ENCODE measurements around the gene B3GAT3. TPM values are rescaled to one million over a fixed set of nuclear protein-coding genes. Genes with fewer than 3 reads are reported as not detected.
A peak's percentile ranks its signal among the peaks of the same experiment; 100 is the strongest.
"Not testable (repeated sequence)": the region's sequence is repeated elsewhere in the genome, so short reads cannot be mapped to it uniquely, and the experiment has no call there.

B3GAT3 gene

GRCh38 chr11:62573592-62574362 lies 48.0 kb downstream of the B3GAT3 start, which contains the start of gene EEF1G:
Gene EEF1G (minus strand): TSS chr11:62573891. CDS start chr11:62573842, 49 bp downstream.
- Histone ChIP-seq H3K9ac (ENCODE audit: low read depth, low read length) (peak within 1 kb of the TSS; percentile 96), H3K4me3 (ENCODE audit: low read length) (peak within 1 kb of the TSS; percentile 91), H3K36me3 (ENCODE audit: insufficient read depth, low read length) (peaks cover 70% of the 10 kb centered on the region), H3K27me3 (ENCODE audit: control insufficient read depth, insufficient read depth, low read length) (no peaks in the 10 kb centered on the region), H3K4me2 (ENCODE audit: low read length) (peak within 1 kb of the TSS; percentile 93), H3K4me1 (ENCODE audit: control insufficient read depth, insufficient read depth, low read length) (peaks cover 38% of the 10 kb centered on the region), H3K9me3 (replicated peaks; ENCODE audit: low read length) (no peaks in the 10 kb centered on the region)

GRCh38 chr11:62573006-62573591 lies 48.7 kb downstream of the B3GAT3 start:
- peaks cover 68% of the 10 kb centered on the region for H3K36me3 ChIP-seq (ENCODE audit: insufficient read depth, low read length)

GRCh38 chr11:62572431-62572830 lies 49.4 kb downstream of the B3GAT3 start:
- Histone ChIP-seq H3K4me1 (ENCODE audit: control insufficient read depth, insufficient read depth, low read length) (peaks cover 38% of the 10 kb centered on the region), H3K9me3 (replicated peaks; ENCODE audit: low read length) (no peaks in the 10 kb centered on the region), H3K27me3 (ENCODE audit: control insufficient read depth, insufficient read depth, low read length) (no peaks in the 10 kb centered on the region), H3K4me3 (ENCODE audit: low read length) (peak overlapping the region; percentile 91), H3K4me2 (ENCODE audit: low read length) (peak overlapping the region; percentile 81), H3K9ac (ENCODE audit: low read depth, low read length) (peak overlapping the region; percentile 96), H3K36me3 (ENCODE audit: insufficient read depth, low read length) (peaks cover 68% of the 10 kb centered on the region)

More at GRCh38 chr11:62573006-62573591, 48.7 kb downstream of the B3GAT3 start:
- Histone ChIP-seq H3K9ac (ENCODE audit: low read depth, low read length) (peak overlapping the region; percentile 96), H3K4me1 (ENCODE audit: control insufficient read depth, insufficient read depth, low read length) (peaks cover 38% of the 10 kb centered on the region), H3K27me3 (ENCODE audit: control insufficient read depth, insufficient read depth, low read length) (no peaks in the 10 kb centered on the region), H3K4me3 (ENCODE audit: low read length) (peak overlapping the region; percentile 91), H3K9me3 (replicated peaks; ENCODE audit: low read length) (no peaks in the 10 kb centered on the region), H3K4me2 (ENCODE audit: low read length) (peak overlapping the region; percentile 81)

- H3K9ac ChIP-seq (ENCODE audit: low read depth, low read length) = peak overlapping the region; percentile 96
- H3K27me3 ChIP-seq (ENCODE audit: control insufficient read depth, insufficient read depth, low read length); H3K9me3 ChIP-seq (replicated peaks; ENCODE audit: low read length): not testable (repeated sequence)
- H3K4me3 ChIP-seq (ENCODE audit: low read length) = peak overlapping the region; percentile 91
- H3K4me2 ChIP-seq (ENCODE audit: low read length) = peak overlapping the region; percentile 81
- peaks cover 68% of the 10 kb centered on the region for H3K36me3 ChIP-seq (ENCODE audit: insufficient read depth, low read length)
- H3K4me1 ChIP-seq (ENCODE audit: control insufficient read depth, insufficient read depth, low read length) = peaks cover 38% of the 10 kb centered on the region
These were observed 50.3 kb downstream of the B3GAT3 start for GRCh38 chr11:62571493-62571892.

- peaks cover 36% of the 10 kb centered on the region for H3K4me1 ChIP-seq (ENCODE audit: control insufficient read depth, insufficient read depth, low read length)
- H3K4me3 ChIP-seq (ENCODE audit: low read length); H3K9ac ChIP-seq (ENCODE audit: low read depth, low read length); H3K9me3 ChIP-seq (replicated peaks; ENCODE audit: low read length); H3K27me3 ChIP-seq (ENCODE audit: control insufficient read depth, insufficient read depth, low read length): not testable (repeated sequence)
- H3K4me2 ChIP-seq (ENCODE audit: low read length) = peak overlapping the region; percentile 0
- peaks cover 69% of the 10 kb centered on the region for H3K36me3 ChIP-seq (ENCODE audit: insufficient read depth, low read length)
These were observed 50.9 kb downstream of the B3GAT3 start for GRCh38 chr11:62570903-62571302.

GRCh38 chr11:62569611-62570010 lies 52.2 kb downstream of the B3GAT3 start:
- H3K36me3 ChIP-seq (ENCODE audit: insufficient read depth, low read length) = peaks cover 74% of the 10 kb centered on the region
- H3K9ac ChIP-seq (ENCODE audit: low read depth, low read length) = no peak overlapping the region
- no peak overlapping the region for H3K4me3 ChIP-seq (ENCODE audit: low read length)
- no peaks in the 10 kb centered on the region for H3K27me3 ChIP-seq (ENCODE audit: control insufficient read depth, insufficient read depth, low read length)
- no peak overlapping the region for H3K4me2 ChIP-seq (ENCODE audit: low read length)
- H3K9me3 ChIP-seq (replicated peaks; ENCODE audit: low read length) = no peaks in the 10 kb centered on the region
- H3K4me1 ChIP-seq (ENCODE audit: control insufficient read depth, insufficient read depth, low read length) = peaks cover 29% of the 10 kb centered on the region

GRCh38 chr11:62567018-62567633 lies 54.7 kb downstream of the B3GAT3 start:
- Histone ChIP-seq H3K4me3 (ENCODE audit: low read length) (no peak overlapping the region), H3K4me1 (ENCODE audit: control insufficient read depth, insufficient read depth, low read length) (peaks cover 34% of the 10 kb centered on the region), H3K27me3 (ENCODE audit: control insufficient read depth, insufficient read depth, low read length) (no peaks in the 10 kb centered on the region), H3K9me3 (replicated peaks; ENCODE audit: low read length) (no peaks in the 10 kb centered on the region), H3K4me2 (ENCODE audit: low read length) (no peak overlapping the region), H3K36me3 (ENCODE audit: insufficient read depth, low read length) (peaks cover 80% of the 10 kb centered on the region), H3K9ac (ENCODE audit: low read depth, low read length) (no peak overlapping the region)

GRCh38 chr11:62566247-62566646 lies 55.5 kb downstream of the B3GAT3 start:
- H3K9ac ChIP-seq (ENCODE audit: low read depth, low read length) = no peak overlapping the region
- peaks cover 77% of the 10 kb centered on the region for H3K36me3 ChIP-seq (ENCODE audit: insufficient read depth, low read length)
- no peaks in the 10 kb centered on the region for H3K9me3 ChIP-seq (replicated peaks; ENCODE audit: low read length)

More at GRCh38 chr11:62566247-62566646, 55.5 kb downstream of the B3GAT3 start:
- no peak overlapping the region for H3K4me2 ChIP-seq (ENCODE audit: low read length)
- no peaks in the 10 kb centered on the region for H3K27me3 ChIP-seq (ENCODE audit: control insufficient read depth, insufficient read depth, low read length)
- peaks cover 31% of the 10 kb centered on the region for H3K4me1 ChIP-seq (ENCODE audit: control insufficient read depth, insufficient read depth, low read length)
- H3K4me3 ChIP-seq (ENCODE audit: low read length) = no peak overlapping the region

Small RNAs within 50 kb of the gene (small RNA-seq; reads per million reads assigned to genes)
- gene AP001458.1 (not detected), gene MIR6747 (not detected), gene SNORA57 (not detected)

Data from skeletal muscle satellite cell (primary cell).